AG04450 (cell line): Measurements from ENCODE around the gene MED19. TPM values are rescaled to one million over a fixed set of nuclear protein-coding genes. Genes with fewer than 3 reads are reported as not detected.

Source experiments
- CTCF ChIA-PET: fragments of 300-600, 350-600 bp; formaldehyde crosslinking; extraction: SDS; loops from one replicate; lab custom pipeline; 2022; ENCODE audit warnings: antibody characterized with exemption, inconsistent platforms; lab: Charles Lee
- POLR2A ChIA-PET: fragments of 350-600 bp; formaldehyde crosslinking; extraction: SDS; loops from one replicate; lab custom pipeline; 2021; ENCODE audit warnings: antibody characterized with exemption, inconsistent platforms; lab: Yijun Ruan, JAX
- DNase-seq: peaks from one replicate; pipeline ENCODE4 v3.0.0-alpha.2; 2011; ENCODE audit warnings: low read depth, low spot score
- H3K27ac ChIP-seq: one replicate; pipeline ENCODE4 v1.5.1; 2012; ENCODE audit warnings: low read depth, low read length, control low read depth
- H3K27me3 ChIP-seq: one replicate; pipeline ENCODE4 v1.6.0; 2012; ENCODE audit warnings: low read length; ENCODE audit not compliant: control insufficient read depth, insufficient read depth
- H3K4me3 ChIP-seq: 2 replicates; pipeline ENCODE4 v1.5.1; 2011; ENCODE audit warnings: mild to moderate bottlenecking, low read depth, low read length, control low read depth
- H3K9me3 ChIP-seq: 2 replicates; pipeline ENCODE4 v1.5.1; 2012; ENCODE audit warnings: low read length; ENCODE audit not compliant: control insufficient read depth, insufficient read depth
- CTCF ChIP-seq: IDR thresholded peaks from 2 replicates; pipeline ENCODE4 v1.5.1; 2011; ENCODE audit warnings: low read depth, low read length, control low read depth, inconsistent platforms
- polyA minus RNA-seq: library from RNA; depleted of rRNA, polyadenylated mRNA; stranded (reverse); fragments of >200 nt; gene quantifications from 2 replicates; pipeline ENCODE4 v1.2.3, GENCODE V29; 2011; rRNA and poly(A)+ RNA removed
- polyA plus RNA-seq: library from polyadenylated mRNA; depleted of rRNA; stranded (reverse); fragments of >200 nt; gene quantifications from 2 replicates; pipeline ENCODE4 v1.2.3, GENCODE V29; 2011; rRNA removed

Gene MED19
- 27.5 and 28.8 TPM in 2 replicates for polyA plus RNA-seq
- polyA minus RNA-seq: 7.6 and 11.9 TPM in 2 replicates

- ChIA-PET CTCF (interaction anchor here (0.6 kb wide), 2 partner anchors 13 to 14 kb away, joined by 3 to 4 read pairs; no protein-coding TSS in a partner anchor), POLR2A (interaction anchor here (0.8 to 1.0 kb wide), 4 partner anchors 20 to 89 kb away, joined by 3 to 7 read pairs (median 4); partner anchors contain the start of gene SELENOH)
- Histone ChIP-seq H3K27ac (peak within 1 kb of the TSS; percentile 68), H3K4me3 (peak within 1 kb of the TSS; percentile 100), H3K27me3 (no peaks in the 10 kb centered on the region), H3K9me3 (no peaks in the 10 kb centered on the region)
- TF ChIP-seq CTCF: no peak
- DNase-seq: peak; percentile 11
Observed at GRCh38 chr11:57711414-57712255, at the start of gene MED19. TSS of gene MED19 (minus strand) at chr11:57712215. CDS start at chr11:57712179, 36 bp downstream.

GRCh38 chr11:57758174-57758573 is 46.2 kb upstream of the MED19 start:
- ChIA-PET CTCF (interaction anchor here (0.6 to 3.8 kb wide), 3 partner anchors 24 to 528 kb away, joined by 3 to 45 read pairs (median 7); no protein-coding TSS in a partner anchor), POLR2A (interaction anchor here (1.1 kb wide), 1 partner anchor 42 kb away, joined by 3 read pairs; no protein-coding TSS in a partner anchor)
- Histone ChIP-seq H3K27ac (no peak overlapping the region), H3K9me3 (peaks cover under 1% of the 10 kb centered on the region; the same call in 1 of the 2 replicates), H3K4me3 (no peak overlapping the region), H3K27me3 (no peaks in the 10 kb centered on the region)
- no peak for TF ChIP-seq CTCF
- no peak for DNase-seq

- Histone ChIP-seq H3K9me3 (peaks cover 7% of the 10 kb centered on the region; the same call in 1 of the 2 replicates), H3K4me3 (no peak overlapping the region), H3K27ac (no peak overlapping the region), H3K27me3 (no peaks in the 10 kb centered on the region)
- no peak for DNase-seq
- POLR2A ChIA-PET: interaction anchor here (1.4 to 1.8 kb wide), 2 partner anchors 8 to 11 kb away, joined by 3 to 4 read pairs; partner anchors contain the start of genes CTNND1 and SELENOH
- no peak for TF ChIP-seq CTCF
- CTCF ChIA-PET: interaction anchor here (0.6 to 9.6 kb wide), 4 partner anchors 8 to 49 kb away, joined by 8 to 149 read pairs (median 10); partner anchors contain the start of genes CTNND1 and SELENOH
Observed at GRCh38 chr11:57752954-57753353, 40.9 kb upstream of the MED19 start.

GRCh38 chr11:57751676-57752253 is 39.8 kb upstream of the MED19 start, which contains the start of gene BTBD18:
TSS of gene BTBD18 (minus strand) at chr11:57751819. CDS start at chr11:57751188, 631 bp downstream.
- no peak for DNase-seq
- Histone ChIP-seq H3K27ac (no peak within 1 kb of the TSS), H3K4me3 (no peak within 1 kb of the TSS), H3K27me3 (no peaks in the 10 kb centered on the region), H3K9me3 (peaks cover 7% of the 10 kb centered on the region; the same call in 1 of the 2 replicates)
- CTCF ChIA-PET: interaction anchor here (0.5 to 9.6 kb wide), 20 partner anchors 8 to 774 kb away, joined by 3 to 149 read pairs (median 4); partner anchors contain the start of genes CTNND1 and SELENOH
- POLR2A ChIA-PET: interaction anchor here (0.5 to 1.8 kb wide), 4 partner anchors 9 to 49 kb away, joined by 3 to 6 read pairs (median 4); partner anchors contain the start of genes CTNND1 and SELENOH
- TF ChIP-seq CTCF: peak; percentile 56
